HEK293 (cell line): ENCODE measurements around the gene PLOD3.

ENCODE experiments used
- CTCF ChIA-PET: fragments of 350-600 bp; formaldehyde crosslinking; extraction: SDS; loops from one replicate; lab custom pipeline; 2021; ENCODE audit warnings: antibody characterized with exemption; lab: Yijun Ruan, JAX
- POLR2A ChIA-PET: fragments of 300-600 bp; formaldehyde crosslinking; extraction: SDS; loops from one replicate; lab custom pipeline; 2020; ENCODE audit warnings: antibody characterized with exemption, inconsistent platforms; lab: Yijun Ruan, JAX
- H3K27ac ChIP-seq: fragments of 200-500 bp; sonication (Bioruptor generic); 2 replicates; pipeline ENCODE4 v1.5.1; 2014; ENCODE audit warnings: low read depth, low read length, control low read depth, inconsistent platforms; ENCODE audit errors: extremely low read depth
- H3K36me3 ChIP-seq, 2 experiments: fragments of 200-500 bp in 1 of 2; sonication (Bioruptor generic) in 1 of 2; 1 replicate in 1 of 2; 2 replicates in 1 of 2; pipeline ENCODE4 v1.5.1; 2014 to 2017; ENCODE audit warnings: inconsistent platforms in 2 of 2, low read length in 2 of 2; ENCODE audit not compliant: control insufficient read depth in 2 of 2, insufficient read depth in 1 of 2
- H3K4me1 ChIP-seq: fragments of 200-500 bp; sonication (Bioruptor generic); 2 replicates; pipeline ENCODE4 v1.5.1; 2014; ENCODE audit warnings: mild to moderate bottlenecking, low read length, inconsistent platforms; ENCODE audit not compliant: control insufficient read depth, insufficient read depth
- H3K4me3 ChIP-seq: 2 replicates; pipeline ENCODE4 v1.5.1; 2011; ENCODE audit warnings: low read depth, mild to moderate bottlenecking, control low read depth, low read length, moderate library complexity
- H3K9me3 ChIP-seq: fragments of 200-500 bp; sonication (Bioruptor generic); 2 replicates; pipeline ENCODE4 v1.5.1; 2014; ENCODE audit warnings: low read depth, low read length, inconsistent platforms; ENCODE audit not compliant: control insufficient read depth, insufficient read depth
- KLF10 ChIP-seq: fragments of 450-650 bp; IDR thresholded peaks from 2 replicates; pipeline ENCODE4 v1.5.1; 2018; ENCODE audit warnings: missing biosample characterization, mild to moderate bottlenecking, missing genetic modification characterization
- MYNN ChIP-seq: fragments of 450-650 bp; formaldehyde crosslinking; IDR thresholded peaks from 2 replicates; pipeline ENCODE4 v1.5.1; 2016; ENCODE audit warnings: missing biosample characterization, missing genetic modification characterization, borderline replicate concordance
- PRDM1 ChIP-seq: fragments of 450-650 bp; formaldehyde crosslinking; IDR thresholded peaks from 2 replicates; pipeline ENCODE4; 2016; ENCODE audit warnings: missing biosample characterization, missing genetic modification characterization
- REST ChIP-seq: fragments of 450-650 bp; formaldehyde crosslinking; IDR thresholded peaks from 2 replicates; pipeline ENCODE4 v1.5.1; 2016; ENCODE audit warnings: missing biosample characterization, missing genetic modification characterization
- ZBTB17 ChIP-seq: fragments of 450-650 bp; formaldehyde crosslinking; IDR thresholded peaks from 2 replicates; pipeline ENCODE4 v1.5.1; 2016; ENCODE audit warnings: missing biosample characterization, missing genetic modification characterization
- ZBTB48 ChIP-seq: fragments of 450-650 bp; formaldehyde crosslinking; IDR thresholded peaks from 2 replicates; pipeline ENCODE4 v1.5.1; 2016; ENCODE audit warnings: missing biosample characterization, missing genetic modification characterization
- ZBTB7A ChIP-seq: fragments of 450-650 bp; formaldehyde crosslinking; IDR thresholded peaks from 2 replicates; pipeline ENCODE4 v1.5.1; 2016; ENCODE audit warnings: low read depth, missing biosample characterization, missing genetic modification characterization
- ZIC2 ChIP-seq: fragments of 450-650 bp; formaldehyde crosslinking; IDR thresholded peaks from 2 replicates; pipeline ENCODE4 v1.5.1; 2016; ENCODE audit warnings: missing biosample characterization, missing genetic modification characterization
- ZNF10 ChIP-seq: fragments of 450-650 bp; formaldehyde crosslinking; IDR thresholded peaks from 2 replicates; pipeline ENCODE4 v1.5.1; 2017; ENCODE audit warnings: missing biosample characterization, missing genetic modification characterization
- ZNF16 ChIP-seq: fragments of 450-650 bp; formaldehyde crosslinking; IDR thresholded peaks from 2 replicates; pipeline ENCODE4 v1.5.1; 2016; ENCODE audit warnings: low read depth, missing biosample characterization, missing genetic modification characterization
- ZNF211 ChIP-seq: fragments of 450-650 bp; formaldehyde crosslinking; IDR thresholded peaks from 2 replicates; pipeline ENCODE4 v1.5.1; 2016; ENCODE audit warnings: low read depth, missing biosample characterization, missing genetic modification characterization
- ZNF223 ChIP-seq: fragments of 450-650 bp; formaldehyde crosslinking; IDR thresholded peaks from 2 replicates; pipeline ENCODE4 v1.5.1; 2016; ENCODE audit warnings: missing biosample characterization, missing genetic modification characterization
- ZNF239 ChIP-seq: fragments of 450-650 bp; formaldehyde crosslinking; IDR thresholded peaks from 2 replicates; pipeline ENCODE4 v1.5.1; 2016; ENCODE audit warnings: missing biosample characterization, missing genetic modification characterization
- ZNF311 ChIP-seq: fragments of 450-650 bp; formaldehyde crosslinking; IDR thresholded peaks from 2 replicates; pipeline ENCODE4 v1.5.1; 2017; ENCODE audit warnings: missing biosample characterization, missing genetic modification characterization, borderline replicate concordance
- ZNF341 ChIP-seq: fragments of 450-650 bp; formaldehyde crosslinking; IDR thresholded peaks from 2 replicates; pipeline ENCODE4; 2016; ENCODE audit warnings: low read depth, missing biosample characterization, missing genetic modification characterization
- ZNF366 ChIP-seq: fragments of 450-650 bp; formaldehyde crosslinking; conservative IDR thresholded peaks from 2 replicates; pipeline ENCODE4 v1.5.1; 2016; ENCODE audit warnings: missing biosample characterization, missing genetic modification characterization
- ZNF391 ChIP-seq: fragments of 450-650 bp; formaldehyde crosslinking; IDR thresholded peaks from 2 replicates; pipeline ENCODE4 v1.5.1; 2016; ENCODE audit warnings: low read depth, missing biosample characterization, missing genetic modification characterization, borderline replicate concordance
- ZNF501 ChIP-seq: fragments of 450-650 bp; formaldehyde crosslinking; IDR thresholded peaks from 2 replicates; pipeline ENCODE4 v1.5.1; 2016; ENCODE audit warnings: missing biosample characterization, missing genetic modification characterization
- ZNF521 ChIP-seq: fragments of 450-650 bp; formaldehyde crosslinking; IDR thresholded peaks from 2 replicates; pipeline ENCODE4 v1.5.1; 2017; ENCODE audit warnings: missing biosample characterization, mild to moderate bottlenecking, missing genetic modification characterization
- ZNF555 ChIP-seq: fragments of 450-650 bp; formaldehyde crosslinking; conservative IDR thresholded peaks from 2 replicates; pipeline ENCODE4 v1.5.1; 2017; ENCODE audit warnings: missing biosample characterization, mild to moderate bottlenecking, missing genetic modification characterization, inconsistent platforms
- ZNF600 ChIP-seq: fragments of 450-650 bp; formaldehyde crosslinking; IDR thresholded peaks from 2 replicates; pipeline ENCODE4 v1.5.1; 2016; ENCODE audit warnings: missing biosample characterization, missing genetic modification characterization
- ZNF707 ChIP-seq: fragments of 450-650 bp; formaldehyde crosslinking; IDR thresholded peaks from 2 replicates; pipeline ENCODE4 v1.5.1; 2016; ENCODE audit warnings: missing biosample characterization, missing genetic modification characterization
- ZNF76 ChIP-seq: fragments of 450-650 bp; formaldehyde crosslinking; IDR thresholded peaks from 2 replicates; pipeline ENCODE4; 2016; ENCODE audit warnings: low read depth, missing biosample characterization, missing genetic modification characterization, borderline replicate concordance
- ZNF791 ChIP-seq: fragments of 450-650 bp; formaldehyde crosslinking; IDR thresholded peaks from 2 replicates; pipeline ENCODE4 v1.5.1; 2016; ENCODE audit warnings: missing biosample characterization, missing genetic modification characterization
- ZNF830 ChIP-seq: fragments of 450-650 bp; IDR thresholded peaks from 2 replicates; pipeline ENCODE4 v1.5.0; 2018; ENCODE audit warnings: missing biosample characterization, missing genetic modification characterization, low read depth, mild to moderate bottlenecking, moderate library complexity
- ZNF837 ChIP-seq: fragments of 450-650 bp; formaldehyde crosslinking; IDR thresholded peaks from 2 replicates; pipeline ENCODE4 v1.5.1; 2016; ENCODE audit warnings: missing biosample characterization, missing genetic modification characterization
- TF ChIP-seq, protein P1 (sequence below): fragments of 450-650 bp; formaldehyde crosslinking; IDR thresholded peaks from 2 replicates; pipeline ENCODE4 v1.5.1; 2016; ENCODE audit warnings: missing biosample characterization, missing genetic modification characterization, borderline replicate concordance
- TF ChIP-seq, protein P2 (sequence below): sonication (generic); formaldehyde crosslinking; IDR thresholded peaks from 2 replicates; pipeline ENCODE4 v1.8.1; 2022; ENCODE audit warnings: mild to moderate bottlenecking, moderate library complexity, missing genetic modification reagents

PLOD3 gene

DNA sequence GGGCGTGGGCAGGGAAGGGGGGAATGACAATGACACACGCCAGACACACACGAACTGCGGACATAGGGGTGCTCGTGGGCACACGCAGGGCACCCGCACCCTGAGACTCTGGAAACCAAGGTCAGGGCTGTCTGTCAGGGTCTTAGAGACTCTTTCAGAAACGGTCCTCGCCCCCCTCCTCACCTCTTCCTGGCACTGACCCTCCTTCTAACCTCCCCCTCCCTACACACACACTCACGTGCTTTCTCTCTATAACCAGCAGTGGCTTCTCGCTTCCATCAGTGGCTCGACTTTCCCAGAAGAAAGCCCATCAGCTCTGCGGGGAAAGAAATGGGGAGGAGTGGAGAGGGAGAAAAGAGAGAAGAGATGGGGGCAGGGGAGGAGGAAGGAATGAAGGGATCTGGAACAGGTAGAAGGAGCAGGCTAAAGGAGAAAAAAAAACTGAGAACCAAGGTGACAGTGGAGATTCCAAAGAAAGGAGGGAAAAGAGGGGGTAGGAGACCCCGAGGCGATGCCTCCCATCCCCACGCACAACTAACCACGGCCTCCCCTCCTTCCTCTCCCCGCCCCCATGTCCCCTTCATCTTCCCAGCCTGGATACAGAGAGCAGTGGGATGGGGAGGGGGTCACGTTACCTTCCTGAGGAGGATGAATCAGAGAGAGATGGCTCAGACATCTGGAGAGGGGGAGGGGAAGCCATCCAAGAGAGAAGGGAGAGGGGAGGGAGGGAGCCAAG, 50.3 kb downstream of the PLOD3 start (continued):
- no peak for TF ChIP-seq ZNF211 (tag by site-specific recombination)

GRCh38 chr7:101166648-101166908, 50.8 kb downstream of the PLOD3 start:
- Histone ChIP-seq H3K27ac (no peak overlapping the region), H3K9me3 (no peaks in the 10 kb centered on the region), H3K36me3 (no peaks in the 10 kb centered on the region), H3K4me3 (no peak overlapping the region), H3K4me1 (peaks cover 18% of the 10 kb centered on the region)
- TF ChIP-seq, protein P1, sequence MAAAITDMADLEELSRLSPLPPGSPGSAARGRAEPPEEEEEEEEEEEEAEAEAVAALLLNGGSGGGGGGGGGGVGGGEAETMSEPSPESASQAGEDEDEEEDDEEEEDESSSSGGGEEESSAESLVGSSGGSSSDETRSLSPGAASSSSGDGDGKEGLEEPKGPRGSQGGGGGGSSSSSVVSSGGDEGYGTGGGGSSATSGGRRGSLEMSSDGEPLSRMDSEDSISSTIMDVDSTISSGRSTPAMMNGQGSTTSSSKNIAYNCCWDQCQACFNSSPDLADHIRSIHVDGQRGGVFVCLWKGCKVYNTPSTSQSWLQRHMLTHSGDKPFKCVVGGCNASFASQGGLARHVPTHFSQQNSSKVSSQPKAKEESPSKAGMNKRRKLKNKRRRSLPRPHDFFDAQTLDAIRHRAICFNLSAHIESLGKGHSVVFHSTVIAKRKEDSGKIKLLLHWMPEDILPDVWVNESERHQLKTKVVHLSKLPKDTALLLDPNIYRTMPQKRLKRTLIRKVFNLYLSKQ (tag by site-specific recombination): no peak
- TF ChIP-seq ZNF501 (no peak), ZNF391 (tag by site-specific recombination) (no peak), ZNF76 (tag by site-specific recombination) (no peak), ZBTB7A (tag by site-specific recombination) (no peak), ZNF791 (tag by site-specific recombination) (no peak), ZBTB48 (tag by site-specific recombination) (no peak), ZNF707 (tag by site-specific recombination) (no peak), ZNF600 (tag by site-specific recombination) (no peak), ZNF830 (tag by site-specific recombination) (no peak), ZNF521 (tag by site-specific recombination) (no peak), ZNF223 (tag by site-specific recombination) (no peak), ZNF10 (tag by site-specific recombination) (no peak), ZNF555 (tag by site-specific recombination) (no peak)
- TF ChIP-seq, protein P2, sequence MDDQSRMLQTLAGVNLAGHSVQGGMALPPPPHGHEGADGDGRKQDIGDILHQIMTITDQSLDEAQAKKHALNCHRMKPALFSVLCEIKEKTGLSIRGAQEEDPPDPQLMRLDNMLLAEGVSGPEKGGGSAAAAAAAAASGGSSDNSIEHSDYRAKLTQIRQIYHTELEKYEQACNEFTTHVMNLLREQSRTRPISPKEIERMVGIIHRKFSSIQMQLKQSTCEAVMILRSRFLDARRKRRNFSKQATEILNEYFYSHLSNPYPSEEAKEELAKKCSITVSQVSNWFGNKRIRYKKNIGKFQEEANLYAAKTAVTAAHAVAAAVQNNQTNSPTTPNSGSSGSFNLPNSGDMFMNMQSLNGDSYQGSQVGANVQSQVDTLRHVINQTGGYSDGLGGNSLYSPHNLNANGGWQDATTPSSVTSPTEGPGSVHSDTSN: no peak
- ChIA-PET CTCF (interaction anchor here (1.3 to 2.4 kb wide), 2 partner anchors 8 to 22 kb away, joined by 4 to 14 read pairs; no protein-coding TSS in a partner anchor), POLR2A (no interaction called here)

DNA sequence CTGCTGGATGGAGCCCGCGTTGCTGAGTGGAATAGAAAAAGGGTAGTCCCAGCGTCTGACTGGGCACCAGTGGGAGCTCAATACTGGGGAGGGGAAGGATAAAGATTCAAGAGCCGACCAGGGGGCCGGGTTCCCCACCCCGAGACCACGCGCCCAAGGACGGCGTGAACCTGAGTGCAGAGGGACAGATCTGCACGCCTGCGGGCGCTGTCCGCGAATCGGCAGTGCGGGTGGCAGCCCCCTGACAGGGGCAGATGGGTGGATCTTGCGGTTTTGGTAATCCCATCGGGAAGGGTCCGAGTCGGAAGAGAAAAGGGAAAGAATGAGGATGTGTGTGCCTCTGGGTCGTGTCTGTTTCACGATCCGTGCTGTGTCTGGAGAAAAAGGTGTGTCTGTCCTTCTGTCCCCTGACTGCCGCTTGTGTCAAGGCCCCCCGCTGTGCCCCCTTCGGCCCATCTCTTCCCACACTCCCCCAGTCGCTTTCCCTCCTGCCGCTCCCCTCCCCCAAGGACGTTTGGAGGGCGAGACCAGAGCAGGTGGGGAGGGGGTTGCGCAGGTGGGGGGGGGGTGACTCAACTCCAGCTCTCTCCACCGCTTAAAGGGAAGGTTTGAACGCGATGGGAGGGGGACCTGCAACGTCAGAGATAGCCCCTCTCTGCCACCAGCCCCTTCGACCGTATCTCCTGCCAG, 51.3 kb downstream of the PLOD3 start:
- H3K36me3 ChIP-seq: no peaks in the 10 kb centered on the region
- H3K4me3 ChIP-seq: peak overlapping the region; percentile 15
- H3K4me1 ChIP-seq: peaks cover 18% of the 10 kb centered on the region
- POLR2A ChIA-PET: interaction anchor here (1.0 to 1.2 kb wide), 4 partner anchors 40 to 460 kb away, joined by 3 to 6 read pairs (median 3); partner anchors contain the start of genes POP7, SERPINE1 and ZNHIT1
- H3K27ac ChIP-seq: no peak overlapping the region
- H3K9me3 ChIP-seq: no peaks in the 10 kb centered on the region
- CTCF ChIA-PET: interaction anchor here (0.6 to 2.4 kb wide), 6 partner anchors 8 to 26 kb away, joined by 3 to 14 read pairs (median 5); no protein-coding TSS in a partner anchor
- TF ChIP-seq ZNF311 (tag by site-specific recombination) (no peak), MYNN (no peak), ZBTB17 (tag by site-specific recombination) (peak; percentile 83), ZNF16 (tag by site-specific recombination) (no peak), KLF10 (no peak), ZNF341 (peak; percentile 78), ZIC2 (peak; percentile 90), ZNF239 (no peak), REST (tag by site-specific recombination) (peak; percentile 77; the same call in 1 of the 2 replicates), PRDM1 (no peak), ZNF366 (tag by site-specific recombination) (peak; percentile 71), ZNF837 (tag by site-specific recombination) (no peak)
